ENCODE data around the gene LRRK1. TPM values are rescaled to one million over a fixed set of nuclear protein-coding genes. Genes with fewer than 3 reads are reported as not detected.
A peak's percentile ranks its signal among the peaks of the same experiment; 100 is the strongest.

The LRRK1 gene
- total RNA-seq, 6 experiments from 2014 or later: 0.93 to 3.6 (median 2.5) TPM

GRCh38 chr15:100972975-100973350, 53.8 kb downstream of the LRRK1 start:
- Histone ChIP-seq H3K4me1 (peaks cover 0 to 7% (median 0%) of the 10 kb centered on the region in 4 donors), H3K9me3 (no peaks in the 10 kb centered on the region), H3K36me3 (no peaks in the 10 kb centered on the region), H3K27me3 (peaks cover 0 to 6% of the 10 kb centered on the region in 2 donors), H3K4me3 (peak overlapping the region in 2 of 3 donors; percentile 11 to 31), H3K27ac (no peak overlapping the region)
- ATAC-seq: peak in 1 of 4 donors; percentile 41
- intact Hi-C loops (cut with DNase I): no loop called here
- TF ChIP-seq POLR2A (IDR thresholded peaks at IDR 0.05): no peak
- TF ChIP-seq, protein P1, sequence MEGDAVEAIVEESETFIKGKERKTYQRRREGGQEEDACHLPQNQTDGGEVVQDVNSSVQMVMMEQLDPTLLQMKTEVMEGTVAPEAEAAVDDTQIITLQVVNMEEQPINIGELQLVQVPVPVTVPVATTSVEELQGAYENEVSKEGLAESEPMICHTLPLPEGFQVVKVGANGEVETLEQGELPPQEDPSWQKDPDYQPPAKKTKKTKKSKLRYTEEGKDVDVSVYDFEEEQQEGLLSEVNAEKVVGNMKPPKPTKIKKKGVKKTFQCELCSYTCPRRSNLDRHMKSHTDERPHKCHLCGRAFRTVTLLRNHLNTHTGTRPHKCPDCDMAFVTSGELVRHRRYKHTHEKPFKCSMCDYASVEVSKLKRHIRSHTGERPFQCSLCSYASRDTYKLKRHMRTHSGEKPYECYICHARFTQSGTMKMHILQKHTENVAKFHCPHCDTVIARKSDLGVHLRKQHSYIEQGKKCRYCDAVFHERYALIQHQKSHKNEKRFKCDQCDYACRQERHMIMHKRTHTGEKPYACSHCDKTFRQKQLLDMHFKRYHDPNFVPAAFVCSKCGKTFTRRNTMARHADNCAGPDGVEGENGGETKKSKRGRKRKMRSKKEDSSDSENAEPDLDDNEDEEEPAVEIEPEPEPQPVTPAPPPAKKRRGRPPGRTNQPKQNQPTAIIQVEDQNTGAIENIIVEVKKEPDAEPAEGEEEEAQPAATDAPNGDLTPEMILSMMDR (IDR thresholded peaks at IDR 0.05): no peak
- WGBS (ENCODE audit: insufficient coverage, low coverage, low lambda C conversion rate, missing lambda C conversion rate): 9% methylated on average over 4 of the region's 36 CpGs
- DNase-seq: no peak

GRCh38 chr15:100973351-100974111, 54.4 kb downstream of the LRRK1 start:
- Histone ChIP-seq H3K4me3 (peak overlapping the region in 2 of 3 donors; percentile 11 to 31), H3K9me3 (no peaks in the 10 kb centered on the region), H3K27ac (no peak overlapping the region), H3K4me1 (peaks cover 0 to 7% (median 0%) of the 10 kb centered on the region in 4 donors), H3K36me3 (no peaks in the 10 kb centered on the region), H3K27me3 (peaks cover 0 to 6% of the 10 kb centered on the region in 2 donors)
- ATAC-seq: peak in 2 of 4 donors; percentile 18 to 40
- TF ChIP-seq, protein P1 (IDR thresholded peaks at IDR 0.05): no peak
- TF ChIP-seq POLR2A (IDR thresholded peaks at IDR 0.05): no peak
- WGBS (ENCODE audit: insufficient coverage, low coverage, low lambda C conversion rate, missing lambda C conversion rate): 14% methylated on average over 9 of the region's 90 CpGs
- intact Hi-C loops (cut with DNase I): no loop called here
- no peak for DNase-seq

DNA sequence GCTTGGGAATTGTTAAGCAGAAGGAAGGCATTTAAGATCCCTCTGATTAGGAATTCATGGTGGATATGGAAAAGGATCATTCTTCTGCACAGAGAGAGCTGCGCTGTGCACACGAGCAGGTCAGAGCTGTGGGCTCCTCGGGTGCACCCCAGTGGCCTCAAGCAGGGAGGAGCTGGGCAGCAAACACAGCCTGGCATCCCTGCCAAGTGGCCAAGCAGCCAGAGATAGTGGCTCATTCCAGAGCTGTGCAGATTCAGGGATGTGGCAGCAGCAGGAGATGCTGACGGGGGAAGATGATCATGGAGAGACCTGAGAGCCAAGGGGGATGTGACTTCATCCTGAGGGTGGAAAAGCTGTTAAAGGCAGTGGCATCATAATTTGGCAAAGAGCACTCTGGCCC, 55.9 kb downstream of the LRRK1 start:
- ATAC-seq: no peak
- intact Hi-C loops (cut with DNase I): no loop called here

DNA sequence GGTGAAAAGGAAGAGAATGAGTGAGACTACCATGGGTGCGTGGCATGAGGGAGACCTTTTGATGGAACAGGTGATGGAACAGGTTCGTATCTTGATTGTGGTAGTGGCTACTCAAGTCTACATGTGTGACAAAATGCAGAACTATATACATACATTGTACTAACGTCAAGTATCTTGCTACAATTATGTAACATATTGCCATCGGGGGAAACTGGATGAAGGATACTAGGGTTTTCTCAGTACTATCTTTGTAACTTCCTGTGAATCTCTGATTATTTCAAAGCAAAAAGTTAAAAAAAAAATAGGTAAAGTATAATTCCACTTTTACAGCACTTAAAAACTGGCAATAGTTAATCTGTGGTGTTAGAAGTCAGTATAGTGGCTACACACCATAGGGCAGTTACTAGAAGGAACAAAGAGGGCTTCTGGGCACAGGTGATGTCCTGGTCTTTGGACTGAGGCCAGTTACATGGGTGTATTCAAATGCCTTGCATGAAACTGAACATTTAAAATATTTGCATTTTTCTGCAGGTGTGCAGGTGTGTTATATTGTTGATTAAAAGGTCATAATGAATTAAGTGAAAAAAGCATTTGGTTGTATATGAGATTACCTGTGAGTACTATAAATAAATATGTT, 61.4 kb downstream of the LRRK1 start:
- no peaks in the 10 kb centered on the region for H3K4me1 ChIP-seq
- no peak overlapping the region for H3K4me3 ChIP-seq
- no peaks in the 10 kb centered on the region for H3K9me3 ChIP-seq
- no peaks in the 10 kb centered on the region for H3K36me3 ChIP-seq
- WGBS (ENCODE audit: insufficient coverage, low coverage, low lambda C conversion rate, missing lambda C conversion rate): 41% methylated on average over 4 of the region's 4 CpGs
- no peak overlapping the region for H3K27ac ChIP-seq
- no peaks in the 10 kb centered on the region for H3K27me3 ChIP-seq
- TF ChIP-seq, protein P1 (IDR thresholded peaks at IDR 0.05): no peak
- TF ChIP-seq POLR2A (IDR thresholded peaks at IDR 0.05): no peak
- no peak for ATAC-seq
- intact Hi-C loops (cut with DNase I): no loop called here
- no peak for DNase-seq

More for the DNA sequence above, 55.9 kb downstream of the LRRK1 start:
- no peak overlapping the region for H3K4me3 ChIP-seq
- peaks cover 0 to 6% of the 10 kb centered on the region in 2 donors for H3K27me3 ChIP-seq
- TF ChIP-seq POLR2A (IDR thresholded peaks at IDR 0.05): no peak
- TF ChIP-seq, protein P1 (IDR thresholded peaks at IDR 0.05): no peak
- H3K9me3 ChIP-seq: no peaks in the 10 kb centered on the region
- no peaks in the 10 kb centered on the region for H3K36me3 ChIP-seq
- DNase-seq: no peak
- H3K27ac ChIP-seq: no peak overlapping the region
- H3K4me1 ChIP-seq: peaks cover 0 to 7% (median 0%) of the 10 kb centered on the region in 4 donors
- WGBS (ENCODE audit: insufficient coverage, low coverage, low lambda C conversion rate, missing lambda C conversion rate): 47% methylated on average over 3 of the region's 4 CpGs
